Osteoblast (primary cell): ENCODE results near the gene SPHKAP. TPM values are rescaled to one million over a fixed set of nuclear protein-coding genes. Genes with fewer than 3 reads are reported as not detected.

Source experiments
- DNase-seq: peaks from one replicate; pipeline ENCODE4 v3.0.0; 2011; ENCODE audit warnings: low spot score, mixed read lengths; ENCODE audit not compliant: insufficient read length; ENCODE audit errors: missing footprints
- H2AFZ ChIP-seq: 2 replicates; pipeline ENCODE4 v1.6.0; 2011; ENCODE audit warnings: mild to moderate bottlenecking, low read length
- H3K27ac ChIP-seq: 2 replicates; pipeline ENCODE4 v1.5.1; 2011; ENCODE audit warnings: mild to moderate bottlenecking, low read depth, low read length, moderate library complexity
- H3K27me3 ChIP-seq: 2 replicates; pipeline ENCODE4 v1.6.0; 2012; ENCODE audit warnings: mild to moderate bottlenecking, control low read depth, inconsistent platforms, low read length, moderate library complexity; ENCODE audit not compliant: insufficient read depth
- H3K36me3 ChIP-seq: 2 replicates; pipeline ENCODE4 v1.5.1; 2011; ENCODE audit warnings: mild to moderate bottlenecking, low read length, control low read depth, moderate library complexity; ENCODE audit not compliant: insufficient read depth
- H3K4me1 ChIP-seq: 2 replicates; pipeline ENCODE4 v1.5.1; 2011; ENCODE audit warnings: mild to moderate bottlenecking, low read length, control low read depth, moderate library complexity; ENCODE audit not compliant: insufficient read depth
- H3K4me2 ChIP-seq: 2 replicates; pipeline ENCODE4 v1.6.0; 2011; ENCODE audit warnings: mild to moderate bottlenecking, low read length; ENCODE audit not compliant: insufficient read depth
- H3K4me3 ChIP-seq: fragments of 200-600 bp; sonication (generic); 3 replicates; pipeline ENCODE4 v1.5.1; 2012; ENCODE audit warnings: mild to moderate bottlenecking, low read length, inconsistent platforms; ENCODE audit not compliant: insufficient read depth
- H3K79me2 ChIP-seq: 2 replicates; pipeline ENCODE4 v1.6.0; 2012; ENCODE audit warnings: mild to moderate bottlenecking, low read length, control low read depth, inconsistent platforms; ENCODE audit not compliant: insufficient read depth
- H3K9me3 ChIP-seq: 2 replicates; pipeline ENCODE4 v1.5.1; 2011; ENCODE audit warnings: low read depth, low read length, control low read depth
- H4K20me1 ChIP-seq: 2 replicates; pipeline ENCODE4 v1.6.0; 2012; ENCODE audit warnings: mild to moderate bottlenecking, low read length, control low read depth; ENCODE audit not compliant: insufficient read depth
- total RNA-seq: library from RNA; depleted of rRNA; stranded (reverse); fragments of >200 nt; gene quantifications from 2 replicates; pipeline ENCODE4 v1.2.3, GENCODE V29; 2012
- TF ChIP-seq, protein P1 (sequence below): IDR thresholded peaks from 2 replicates; pipeline ENCODE4 v1.5.1; 2011; ENCODE audit warnings: mild to moderate bottlenecking, low read depth, low read length, moderate library complexity; ENCODE audit errors: extremely low read depth

The SPHKAP gene
- total RNA-seq, 1 donor: not detected

DNA sequence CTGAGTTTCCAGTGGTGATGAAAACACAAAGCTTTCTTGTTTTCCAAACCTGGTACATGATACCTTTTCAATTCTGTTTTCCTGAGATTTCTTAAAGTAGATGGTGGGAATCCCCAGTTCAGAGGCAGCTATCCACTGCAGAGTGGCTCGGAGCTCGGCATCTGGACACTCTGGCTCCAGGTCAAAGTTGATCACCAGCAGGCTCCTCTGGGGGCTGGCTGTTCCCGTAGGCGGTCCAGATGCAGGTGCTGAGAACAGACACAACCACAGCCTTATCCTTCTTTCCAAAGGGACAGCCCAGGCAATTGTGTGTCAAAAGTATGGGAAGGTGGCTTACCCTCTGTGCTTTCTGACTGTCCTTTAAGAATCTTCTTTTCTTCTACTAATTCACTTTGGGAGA lies 190.6 kb downstream of the SPHKAP start:
- H3K36me3 ChIP-seq: no peaks in the 10 kb centered on the region
- TF ChIP-seq, protein P1, sequence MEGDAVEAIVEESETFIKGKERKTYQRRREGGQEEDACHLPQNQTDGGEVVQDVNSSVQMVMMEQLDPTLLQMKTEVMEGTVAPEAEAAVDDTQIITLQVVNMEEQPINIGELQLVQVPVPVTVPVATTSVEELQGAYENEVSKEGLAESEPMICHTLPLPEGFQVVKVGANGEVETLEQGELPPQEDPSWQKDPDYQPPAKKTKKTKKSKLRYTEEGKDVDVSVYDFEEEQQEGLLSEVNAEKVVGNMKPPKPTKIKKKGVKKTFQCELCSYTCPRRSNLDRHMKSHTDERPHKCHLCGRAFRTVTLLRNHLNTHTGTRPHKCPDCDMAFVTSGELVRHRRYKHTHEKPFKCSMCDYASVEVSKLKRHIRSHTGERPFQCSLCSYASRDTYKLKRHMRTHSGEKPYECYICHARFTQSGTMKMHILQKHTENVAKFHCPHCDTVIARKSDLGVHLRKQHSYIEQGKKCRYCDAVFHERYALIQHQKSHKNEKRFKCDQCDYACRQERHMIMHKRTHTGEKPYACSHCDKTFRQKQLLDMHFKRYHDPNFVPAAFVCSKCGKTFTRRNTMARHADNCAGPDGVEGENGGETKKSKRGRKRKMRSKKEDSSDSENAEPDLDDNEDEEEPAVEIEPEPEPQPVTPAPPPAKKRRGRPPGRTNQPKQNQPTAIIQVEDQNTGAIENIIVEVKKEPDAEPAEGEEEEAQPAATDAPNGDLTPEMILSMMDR: no peak

DNA sequence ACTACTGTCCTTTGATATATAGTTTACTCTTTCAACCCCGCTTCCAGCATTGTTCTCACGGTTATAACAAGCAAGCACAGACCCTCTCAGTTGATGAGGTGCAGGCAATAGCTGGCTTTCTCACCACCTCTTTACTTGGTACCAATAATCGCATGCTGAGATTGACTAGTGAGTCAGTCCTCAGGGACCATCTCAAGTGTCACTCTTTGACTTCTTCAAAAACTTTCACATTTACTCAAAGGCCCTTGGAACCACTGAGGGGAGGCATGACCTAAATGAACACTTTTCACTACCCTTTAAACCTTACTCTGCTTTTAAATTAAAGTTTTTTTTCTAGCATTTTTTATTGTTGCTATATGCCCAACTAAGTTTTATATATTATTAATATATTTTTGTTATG lies 208.2 kb downstream of the SPHKAP start:
- Histone ChIP-seq H3K9me3 (no peaks in the 10 kb centered on the region), H3K79me2 (no peaks in the 10 kb centered on the region), H3K36me3 (no peaks in the 10 kb centered on the region), H3K27me3 (no peaks in the 10 kb centered on the region), H3K4me2 (no peak overlapping the region), H3K27ac (no peak overlapping the region), H2AFZ (no peak overlapping the region), H3K4me3 (no peak overlapping the region), H3K4me1 (no peaks in the 10 kb centered on the region), H4K20me1 (no peaks in the 10 kb centered on the region)
- TF ChIP-seq, protein P1: no peak
- no peak for DNase-seq

More for the DNA sequence above, 190.6 kb downstream of the SPHKAP start:
- Histone ChIP-seq H3K4me1 (no peaks in the 10 kb centered on the region), H3K9me3 (no peaks in the 10 kb centered on the region), H4K20me1 (no peaks in the 10 kb centered on the region), H3K79me2 (no peaks in the 10 kb centered on the region), H2AFZ (no peak overlapping the region), H3K4me2 (no peak overlapping the region), H3K4me3 (no peak overlapping the region), H3K27me3 (no peaks in the 10 kb centered on the region), H3K27ac (no peak overlapping the region)
- DNase-seq: peak; percentile 3

DNA sequence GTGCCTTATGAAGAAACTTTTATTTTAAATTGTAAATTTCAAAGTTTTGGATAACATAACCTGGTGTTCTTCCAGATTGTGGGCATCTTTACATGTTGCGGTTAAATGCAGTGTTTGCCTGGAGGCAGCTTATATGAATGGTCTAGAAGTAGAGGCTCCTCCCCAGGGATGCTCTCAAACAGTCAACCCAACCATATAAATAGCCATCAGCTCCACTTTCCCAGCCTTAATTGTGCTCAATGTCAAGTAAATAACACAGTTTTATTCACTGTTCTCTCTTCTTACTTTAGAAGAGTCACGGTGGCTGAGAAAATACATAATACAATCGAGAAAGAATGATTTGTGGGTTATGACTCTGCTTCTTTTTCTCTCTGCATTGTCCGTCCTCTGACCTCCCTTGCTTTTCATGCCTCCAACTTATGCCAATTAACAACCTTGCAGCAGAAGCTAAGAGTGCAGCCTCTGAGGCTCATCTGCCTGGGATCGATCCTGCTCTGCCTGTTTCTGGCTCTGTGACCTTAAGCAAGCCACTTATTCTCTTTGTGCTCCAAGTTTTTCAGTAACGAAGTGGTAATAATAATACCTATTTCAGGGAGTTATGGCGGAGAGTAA lies 209.8 kb downstream of the SPHKAP start:
- Histone ChIP-seq H3K27ac (no peak overlapping the region), H3K36me3 (no peaks in the 10 kb centered on the region), H3K79me2 (no peaks in the 10 kb centered on the region), H3K4me1 (no peaks in the 10 kb centered on the region), H2AFZ (no peak overlapping the region), H3K4me3 (no peak overlapping the region), H4K20me1 (no peaks in the 10 kb centered on the region), H3K4me2 (no peak overlapping the region), H3K9me3 (no peaks in the 10 kb centered on the region), H3K27me3 (no peaks in the 10 kb centered on the region)
- TF ChIP-seq, protein P1: no peak
- DNase-seq: no peak

DNA sequence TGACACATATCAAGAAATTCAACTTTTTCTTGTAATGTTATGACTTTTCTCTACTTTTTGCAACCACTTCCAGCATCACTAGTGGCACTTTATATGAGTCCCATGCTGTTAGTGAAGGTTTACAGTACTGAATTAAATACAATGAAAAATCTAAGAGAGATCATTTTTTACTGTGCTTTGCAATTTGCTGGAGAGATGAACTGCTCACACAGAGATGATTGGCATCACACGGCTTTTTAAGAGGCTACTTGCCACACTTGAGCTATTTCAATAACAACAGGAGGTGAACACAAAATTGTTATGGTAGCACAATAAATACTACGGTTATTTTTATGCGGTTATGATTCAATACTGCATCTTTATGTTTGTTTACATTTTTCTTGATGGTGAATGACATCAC lies 221.2 kb downstream of the SPHKAP start:
- no peak overlapping the region for H2AFZ ChIP-seq
- no peaks in the 10 kb centered on the region for H3K4me1 ChIP-seq
- H3K27me3 ChIP-seq: no peaks in the 10 kb centered on the region
- H3K27ac ChIP-seq: no peak overlapping the region
- no peak for DNase-seq
- H3K36me3 ChIP-seq: no peaks in the 10 kb centered on the region
- no peaks in the 10 kb centered on the region for H3K9me3 ChIP-seq
- no peaks in the 10 kb centered on the region for H4K20me1 ChIP-seq
- H3K4me3 ChIP-seq: no peak overlapping the region
- H3K79me2 ChIP-seq: no peaks in the 10 kb centered on the region
- H3K4me2 ChIP-seq: no peak overlapping the region
- TF ChIP-seq, protein P1: no peak
